MM.1S (cell line): ENCODE results near the gene COL21A1.

Experiments
- DNase-seq: peaks from one replicate; pipeline ENCODE4 v3.0.0-alpha.2; 2015
- H2AFZ ChIP-seq: fragments of 300-600 bp; sonication (generic); 2 replicates; pipeline ENCODE4 v1.6.0; 2016; ENCODE audit warnings: antibody characterized with exemption, low read length
- H3F3A ChIP-seq: fragments of 300-600 bp; sonication (generic); 2 replicates; pipeline ENCODE4 v1.6.1; 2016; ENCODE audit warnings: mild to moderate bottlenecking, antibody characterized with exemption, low read length, moderate library complexity, mixed read lengths; ENCODE audit not compliant: insufficient read depth
- H3K27ac ChIP-seq: fragments of 300-600 bp; sonication (generic); 2 replicates; pipeline ENCODE4 v1.5.1; 2016; ENCODE audit warnings: mild to moderate bottlenecking, low read length
- H3K27me3 ChIP-seq: fragments of 300-600 bp; sonication (generic); replicated peaks from 2 replicates; pipeline ENCODE4 v1.6.0; 2016; ENCODE audit warnings: low read length; ENCODE audit not compliant: insufficient read depth
- H3K36me3 ChIP-seq: fragments of 300-600 bp; sonication (generic); replicated peaks from 2 replicates; pipeline ENCODE4 v1.6.1; 2016; ENCODE audit warnings: mild to moderate bottlenecking, low read length, mixed read lengths; ENCODE audit not compliant: insufficient read depth
- H3K4me1 ChIP-seq: fragments of 300-600 bp; sonication (generic); 2 replicates; pipeline ENCODE4 v1.6.1; 2016; ENCODE audit warnings: low read length, mixed read lengths
- H3K4me2 ChIP-seq: fragments of 300-600 bp; sonication (generic); 2 replicates; pipeline ENCODE4 v1.6.0; 2016; ENCODE audit warnings: low read depth, low read length
- H3K4me3 ChIP-seq: fragments of 300-600 bp; sonication (generic); 2 replicates; pipeline ENCODE4 v1.5.1; 2016; ENCODE audit warnings: low read length, mixed read lengths
- H3K79me2 ChIP-seq: fragments of 300-600 bp; sonication (generic); 2 replicates; pipeline ENCODE4 v1.6.1; 2016; ENCODE audit warnings: mixed run types, low read length, mixed read lengths
- H3K9ac ChIP-seq: fragments of 300-600 bp; sonication (generic); 2 replicates; pipeline ENCODE4 v1.6.1; 2016; ENCODE audit warnings: low read length, mixed read lengths
- H3K9me2 ChIP-seq: fragments of 300-600 bp; sonication (generic); replicated peaks from 2 replicates; pipeline ENCODE4 v1.6.1; 2016; ENCODE audit warnings: mild to moderate bottlenecking, low read length, mixed read lengths; ENCODE audit not compliant: insufficient read depth
- H3K9me3 ChIP-seq: fragments of 300-600 bp; sonication (generic); replicated peaks from 2 replicates; pipeline ENCODE4 v1.6.1; 2016; ENCODE audit warnings: mild to moderate bottlenecking, low read length, mixed read lengths; ENCODE audit not compliant: insufficient read depth
- H4K20me1 ChIP-seq: fragments of 300-600 bp; sonication (generic); 2 replicates; pipeline ENCODE4 v1.6.1; 2016; ENCODE audit warnings: mild to moderate bottlenecking, low read length, moderate library complexity, mixed read lengths; ENCODE audit not compliant: insufficient read depth
- EZH2 ChIP-seq: fragments of 300-600 bp; sonication (generic); optimal IDR thresholded peaks from 2 replicates; pipeline ENCODE3; 2017; ENCODE audit warnings: low read depth, mild to moderate bottlenecking, antibody characterized with exemption, low read length, mixed read lengths
- EZH2phosphoT487 ChIP-seq: fragments of 300-600 bp; sonication (generic); IDR thresholded peaks from 2 replicates; pipeline ENCODE4 v1.6.1; 2018; ENCODE audit warnings: antibody characterized with exemption, low read length
- TF ChIP-seq, protein P1 (sequence below): fragments of 300-600 bp; sonication (generic); IDR thresholded peaks from 2 replicates; pipeline ENCODE4 v1.5.1; 2016; ENCODE audit warnings: antibody characterized with exemption, low read length, mixed read lengths

Gene COL21A1

DNA sequence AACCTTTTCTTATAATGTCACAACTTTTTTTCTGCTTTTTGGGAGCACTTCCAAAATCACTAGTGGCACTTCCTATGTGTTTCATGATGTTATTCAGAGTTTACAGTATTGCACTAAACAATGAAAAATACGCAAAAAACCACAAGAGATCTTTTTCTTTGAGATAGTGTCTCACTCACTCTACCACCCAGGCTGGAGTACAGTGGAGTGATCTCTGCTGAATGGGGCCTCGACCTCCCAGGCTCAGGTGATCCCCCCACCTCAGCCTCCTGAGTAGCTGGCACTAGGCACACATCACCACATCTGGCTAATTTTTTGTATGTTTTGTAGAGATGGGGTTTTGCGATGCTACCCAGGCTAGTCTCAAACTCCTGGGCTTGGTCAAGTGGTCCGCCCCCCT lies 158.7 kb downstream of the COL21A1 start:
- no peaks in the 10 kb centered on the region for H3K9me3 ChIP-seq
- no peaks in the 10 kb centered on the region for H3K27me3 ChIP-seq
- no peaks in the 10 kb centered on the region for H3K9me2 ChIP-seq
- TF ChIP-seq, protein P1, sequence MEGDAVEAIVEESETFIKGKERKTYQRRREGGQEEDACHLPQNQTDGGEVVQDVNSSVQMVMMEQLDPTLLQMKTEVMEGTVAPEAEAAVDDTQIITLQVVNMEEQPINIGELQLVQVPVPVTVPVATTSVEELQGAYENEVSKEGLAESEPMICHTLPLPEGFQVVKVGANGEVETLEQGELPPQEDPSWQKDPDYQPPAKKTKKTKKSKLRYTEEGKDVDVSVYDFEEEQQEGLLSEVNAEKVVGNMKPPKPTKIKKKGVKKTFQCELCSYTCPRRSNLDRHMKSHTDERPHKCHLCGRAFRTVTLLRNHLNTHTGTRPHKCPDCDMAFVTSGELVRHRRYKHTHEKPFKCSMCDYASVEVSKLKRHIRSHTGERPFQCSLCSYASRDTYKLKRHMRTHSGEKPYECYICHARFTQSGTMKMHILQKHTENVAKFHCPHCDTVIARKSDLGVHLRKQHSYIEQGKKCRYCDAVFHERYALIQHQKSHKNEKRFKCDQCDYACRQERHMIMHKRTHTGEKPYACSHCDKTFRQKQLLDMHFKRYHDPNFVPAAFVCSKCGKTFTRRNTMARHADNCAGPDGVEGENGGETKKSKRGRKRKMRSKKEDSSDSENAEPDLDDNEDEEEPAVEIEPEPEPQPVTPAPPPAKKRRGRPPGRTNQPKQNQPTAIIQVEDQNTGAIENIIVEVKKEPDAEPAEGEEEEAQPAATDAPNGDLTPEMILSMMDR = no peak
- TF ChIP-seq EZH2 (no peak), EZH2phosphoT487 (no peak)
- H3K4me1 ChIP-seq = no peaks in the 10 kb centered on the region
- no peak overlapping the region for H3K27ac ChIP-seq
- H3K36me3 ChIP-seq = no peaks in the 10 kb centered on the region
- H3K79me2 ChIP-seq = no peaks in the 10 kb centered on the region
- H2AFZ ChIP-seq = no peak overlapping the region
- H3K4me3 ChIP-seq = no peak overlapping the region
- H3K9ac ChIP-seq = no peak overlapping the region
- no peaks in the 10 kb centered on the region for H3F3A ChIP-seq
- DNase-seq = no peak
- H4K20me1 ChIP-seq = no peaks in the 10 kb centered on the region
- H3K4me2 ChIP-seq = no peak overlapping the region

DNA sequence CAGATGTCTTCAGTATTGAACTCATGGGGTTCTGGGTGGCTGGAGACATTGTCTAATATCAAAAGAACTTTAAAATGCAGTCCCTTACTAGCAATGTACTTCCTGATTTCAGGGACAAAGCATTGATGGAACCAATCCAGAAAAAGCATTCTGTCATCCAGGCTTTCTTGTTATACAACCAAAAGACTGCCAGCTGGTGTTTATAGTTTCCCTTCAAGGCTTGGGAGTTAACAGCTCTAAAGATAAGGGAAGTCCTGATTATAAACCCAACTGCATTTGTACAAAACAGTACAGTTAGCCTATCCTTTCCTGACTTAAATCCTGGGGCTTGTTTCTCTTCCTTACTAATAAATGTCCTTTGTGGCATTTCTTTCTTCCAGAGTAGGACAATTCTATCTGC lies 160.0 kb downstream of the COL21A1 start:
- Histone ChIP-seq H4K20me1 (no peaks in the 10 kb centered on the region), H3K27ac (no peak overlapping the region), H2AFZ (no peak overlapping the region), H3K79me2 (no peaks in the 10 kb centered on the region), H3K9me3 (no peaks in the 10 kb centered on the region), H3K9me2 (no peaks in the 10 kb centered on the region), H3F3A (no peaks in the 10 kb centered on the region), H3K9ac (no peak overlapping the region), H3K4me3 (no peak overlapping the region), H3K36me3 (no peaks in the 10 kb centered on the region), H3K27me3 (no peaks in the 10 kb centered on the region), H3K4me2 (no peak overlapping the region), H3K4me1 (no peaks in the 10 kb centered on the region)
- TF ChIP-seq, protein P1 = no peak
- TF ChIP-seq EZH2phosphoT487 = no peak
- no peak for TF ChIP-seq EZH2
- DNase-seq = no peak

DNA sequence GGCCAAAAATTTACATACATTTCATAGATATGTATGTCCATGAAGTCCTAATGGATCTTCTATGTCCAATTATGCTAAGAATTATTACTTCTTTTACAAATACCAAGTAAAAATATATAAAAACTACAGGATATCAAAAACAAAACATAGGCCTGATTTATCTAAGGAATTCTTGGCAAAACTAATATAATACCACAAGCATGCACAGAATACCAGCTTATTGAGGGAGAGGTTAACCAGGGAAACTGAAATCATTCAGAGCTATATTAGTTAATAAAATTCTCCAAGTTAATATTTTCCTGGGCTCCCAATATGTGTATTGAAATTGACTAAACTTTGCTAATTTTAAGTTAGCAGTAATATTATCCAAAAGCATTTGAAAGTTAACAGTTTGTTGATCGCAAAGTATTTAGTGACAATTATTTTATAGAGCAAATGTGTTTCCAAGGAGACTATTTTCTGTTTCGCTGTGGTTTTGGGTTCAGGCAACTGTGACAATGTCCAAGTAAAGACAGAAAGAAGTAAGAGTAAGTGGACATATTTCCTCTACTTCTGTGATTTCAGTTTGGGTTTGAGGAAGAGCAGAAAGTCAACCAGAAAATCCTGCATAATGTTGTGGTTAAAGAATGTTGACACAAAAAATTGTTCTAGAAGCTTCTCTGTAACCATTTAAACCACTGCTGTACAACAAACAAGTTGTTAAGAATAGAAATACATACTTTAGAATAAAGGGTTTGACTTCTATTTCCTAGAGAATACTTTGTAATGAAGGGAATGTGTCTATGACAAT lies 167.4 kb downstream of the COL21A1 start:
- Histone ChIP-seq H3K4me2 (no peak overlapping the region), H3K79me2 (no peaks in the 10 kb centered on the region), H3K9me2 (no peaks in the 10 kb centered on the region), H4K20me1 (no peaks in the 10 kb centered on the region), H3K9me3 (no peaks in the 10 kb centered on the region), H3K27me3 (no peaks in the 10 kb centered on the region), H3F3A (no peaks in the 10 kb centered on the region), H3K4me3 (no peak overlapping the region), H3K27ac (no peak overlapping the region), H3K36me3 (no peaks in the 10 kb centered on the region), H2AFZ (no peak overlapping the region), H3K9ac (no peak overlapping the region), H3K4me1 (no peaks in the 10 kb centered on the region)
- TF ChIP-seq EZH2phosphoT487 (no peak), EZH2 (no peak)
- TF ChIP-seq, protein P1 = no peak
- DNase-seq = no peak
